Subcutaneous abdominal adipose tissue (tissue), 5 donors: ENCODE results near the gene IL5.
"Not testable (repeated sequence)": the region's sequence is repeated elsewhere in the genome, so short reads cannot be mapped to it uniquely, and the experiment has no call there.

ENCODE experiments used
- H3K27ac ChIP-seq: one replicate; pipeline ENCODE4 v1.7.0; 2013; ENCODE audit warnings: low read depth, mild to moderate bottlenecking, inconsistent platforms, low read length, moderate library complexity
- H3K27me3 ChIP-seq, 5 donors: one replicate each; pipeline ENCODE4 v1.7.0; 2013; ENCODE audit warnings: low read length in 5 of 5, inconsistent platforms in 1 of 5; ENCODE audit not compliant: control insufficient read depth in 5 of 5, insufficient read depth in 4 of 5
- H3K36me3 ChIP-seq, 5 donors: one replicate each; pipeline ENCODE4 v1.7.0; 2013; ENCODE audit warnings: low read length in 5 of 5; ENCODE audit not compliant: control insufficient read depth in 5 of 5, insufficient read depth in 5 of 5
- H3K4me1 ChIP-seq, 5 donors: one replicate each; pipeline ENCODE4 v1.7.0; 2013; ENCODE audit warnings: low read length in 5 of 5, mild to moderate bottlenecking in 3 of 5, moderate library complexity in 1 of 5; ENCODE audit not compliant: control insufficient read depth in 5 of 5, insufficient read depth in 5 of 5
- H3K4me3 ChIP-seq, 5 donors: one replicate each; pipeline ENCODE4 v1.7.0; 2013; ENCODE audit warnings: low read length in 5 of 5, low read depth in 1 of 5
- H3K9ac ChIP-seq, 5 donors: one replicate each; pipeline ENCODE4 v1.7.0; 2013; ENCODE audit warnings: low read length in 5 of 5, mild to moderate bottlenecking in 4 of 5, moderate library complexity in 3 of 5
- H3K9me3 ChIP-seq, 5 donors: one replicate each; pipeline ENCODE4 v1.7.0; 2013; ENCODE audit warnings: low read length in 5 of 5; ENCODE audit not compliant: control insufficient read depth in 5 of 5
- donor health status: healthy.
- donor health status: healthy.
- donor health status: healthy.
- donor health status: healthy.
- donor health status: healthy.

Gene IL5

DNA sequence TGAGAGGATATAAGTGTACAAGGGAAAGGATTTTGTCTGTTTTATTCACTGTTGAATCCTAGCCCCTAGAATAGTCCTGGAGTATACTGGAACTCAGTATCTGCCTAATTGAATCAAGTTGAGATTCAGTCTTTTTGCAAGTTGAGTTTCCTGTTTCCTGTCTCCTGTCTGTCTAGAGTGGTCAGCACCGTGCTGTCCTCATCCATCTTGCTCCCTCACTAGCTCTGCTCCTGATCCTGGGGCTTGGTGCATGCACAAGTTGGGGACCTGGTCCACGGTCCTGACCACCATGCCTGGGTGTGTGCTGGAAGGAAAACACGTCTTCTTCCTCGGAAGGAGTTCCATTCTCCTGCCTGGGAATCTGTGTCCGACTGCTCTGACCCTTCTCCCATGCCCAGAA lies 3.2 kb downstream of the IL5 start:
- H3K4me1 ChIP-seq: no peaks in the 10 kb centered on the region
- H3K4me3 ChIP-seq: no peak overlapping the region
- no peaks in the 10 kb centered on the region for H3K27me3 ChIP-seq
- no peak overlapping the region for H3K9ac ChIP-seq
- no peak overlapping the region for H3K27ac ChIP-seq
- H3K9me3 ChIP-seq: no peaks in the 10 kb centered on the region
- no peaks in the 10 kb centered on the region for H3K36me3 ChIP-seq

DNA sequence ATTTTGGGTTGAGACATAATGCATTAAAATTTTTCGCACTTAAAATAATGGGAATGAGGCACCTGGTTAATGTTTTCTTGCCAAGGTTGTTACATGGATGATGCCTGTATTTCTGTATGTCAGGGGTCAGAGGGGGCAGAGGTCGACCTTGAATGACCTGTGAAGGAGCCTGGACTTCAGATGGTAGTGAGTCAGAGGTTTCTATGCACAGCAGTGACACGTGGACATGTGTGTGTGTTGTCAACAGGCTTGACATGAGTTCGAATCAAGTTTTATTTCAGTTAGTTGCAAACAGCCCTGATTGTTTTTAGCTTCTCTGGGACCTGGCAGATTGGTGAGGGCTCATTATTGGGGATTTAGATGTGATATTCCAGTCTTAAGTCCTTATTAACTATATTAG lies 3.6 kb downstream of the IL5 start:
- H3K4me1 ChIP-seq: no peaks in the 10 kb centered on the region
- H3K27ac ChIP-seq: no peak overlapping the region
- H3K4me3 ChIP-seq: no peak overlapping the region
- H3K9ac ChIP-seq: no peak overlapping the region
- H3K9me3 ChIP-seq: no peaks in the 10 kb centered on the region
- H3K27me3 ChIP-seq: no peaks in the 10 kb centered on the region
- no peaks in the 10 kb centered on the region for H3K36me3 ChIP-seq

DNA sequence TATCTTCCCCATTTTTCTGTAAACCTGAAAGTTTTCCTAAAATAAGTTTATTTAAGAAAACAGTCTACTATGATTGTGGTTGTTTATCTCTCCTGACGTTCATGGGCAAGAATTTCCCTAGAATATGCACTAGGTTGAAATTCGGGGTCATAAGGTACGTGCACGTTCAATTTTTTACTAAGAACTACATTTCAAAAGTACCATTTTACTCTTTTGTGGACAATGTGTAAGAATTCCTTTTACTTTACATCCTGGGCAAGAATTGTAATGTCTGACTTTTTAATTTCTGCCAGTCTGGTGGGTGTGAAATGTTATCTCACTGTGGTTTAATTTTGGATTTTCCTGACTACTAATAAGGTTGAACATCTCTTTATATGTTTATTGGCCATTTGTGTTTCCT lies 12.4 kb downstream of the IL5 start:
- Histone ChIP-seq H3K36me3 (no peaks in the 10 kb centered on the region), H3K4me1 (peaks cover 0 to 7% (median 3%) of the 10 kb centered on the region in 5 donors), H3K4me3 (no peak overlapping the region), H3K9me3 (no peaks in the 10 kb centered on the region), H3K27me3 (no peaks in the 10 kb centered on the region), H3K27ac (no peak overlapping the region), H3K9ac (no peak overlapping the region)

DNA sequence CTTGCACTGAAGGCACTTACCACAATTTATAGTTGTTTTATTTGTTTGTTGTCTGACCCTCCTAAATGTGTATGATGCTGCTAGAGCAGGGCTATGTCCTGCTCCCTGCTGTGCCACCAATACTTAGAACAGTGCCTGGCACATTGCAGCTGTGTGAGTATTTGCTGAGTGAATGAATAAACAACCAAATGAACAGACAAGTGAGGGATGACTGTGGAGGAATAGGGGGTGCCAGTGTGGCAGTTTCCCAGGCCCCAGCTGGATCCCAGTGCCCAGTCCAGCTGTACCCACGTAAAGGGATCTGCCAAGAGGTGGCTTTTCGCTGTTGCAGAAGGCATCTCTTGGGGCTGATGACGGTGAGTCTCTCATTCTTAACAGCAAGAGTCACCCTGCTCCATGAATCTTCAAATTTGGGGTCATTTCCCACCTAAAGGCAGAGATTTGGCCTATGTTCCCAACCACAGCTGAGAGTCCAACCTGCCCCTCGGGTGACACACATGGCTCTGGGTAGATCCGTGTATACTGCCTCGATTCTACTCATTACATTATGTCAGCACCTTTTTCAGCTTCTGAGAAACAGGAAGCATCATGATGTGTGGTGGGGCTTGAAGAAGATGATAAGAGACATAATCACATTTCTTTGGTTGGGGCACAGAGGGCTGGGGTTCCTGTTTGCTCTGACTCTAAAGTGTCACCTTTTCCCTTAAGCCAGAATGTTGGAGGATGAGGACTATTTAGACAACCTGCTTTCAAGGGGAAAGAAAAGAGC lies 14.3 kb downstream of the IL5 start:
- Histone ChIP-seq H3K9ac (no peak overlapping the region), H3K27me3 (no peaks in the 10 kb centered on the region), H3K9me3 (no peaks in the 10 kb centered on the region), H3K27ac (no peak overlapping the region), H3K4me3 (no peak overlapping the region), H3K4me1 (peaks cover 0 to 7% (median 3%) of the 10 kb centered on the region in 5 donors), H3K36me3 (no peaks in the 10 kb centered on the region)

DNA sequence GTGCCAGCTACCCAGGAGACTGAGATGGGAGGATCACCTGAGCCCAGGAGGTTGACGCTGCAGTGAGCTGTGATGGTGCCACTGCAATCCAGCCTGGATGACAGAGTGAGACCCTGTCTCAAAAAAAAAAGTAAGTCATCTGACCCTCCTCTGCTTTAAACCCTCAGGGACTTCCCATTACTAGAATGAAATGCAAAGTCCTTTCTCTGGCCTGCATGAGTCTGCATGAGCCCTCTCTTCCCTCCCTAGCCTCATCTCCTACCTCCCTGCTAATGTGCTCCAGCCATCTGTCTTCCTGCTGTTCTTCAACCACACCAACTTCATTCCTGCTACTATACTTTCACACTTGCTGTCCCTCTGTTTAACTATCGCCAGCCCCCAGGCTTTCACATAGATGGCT lies 15.3 kb downstream of the IL5 start:
- H3K27me3 ChIP-seq: no peaks in the 10 kb centered on the region

DNA sequence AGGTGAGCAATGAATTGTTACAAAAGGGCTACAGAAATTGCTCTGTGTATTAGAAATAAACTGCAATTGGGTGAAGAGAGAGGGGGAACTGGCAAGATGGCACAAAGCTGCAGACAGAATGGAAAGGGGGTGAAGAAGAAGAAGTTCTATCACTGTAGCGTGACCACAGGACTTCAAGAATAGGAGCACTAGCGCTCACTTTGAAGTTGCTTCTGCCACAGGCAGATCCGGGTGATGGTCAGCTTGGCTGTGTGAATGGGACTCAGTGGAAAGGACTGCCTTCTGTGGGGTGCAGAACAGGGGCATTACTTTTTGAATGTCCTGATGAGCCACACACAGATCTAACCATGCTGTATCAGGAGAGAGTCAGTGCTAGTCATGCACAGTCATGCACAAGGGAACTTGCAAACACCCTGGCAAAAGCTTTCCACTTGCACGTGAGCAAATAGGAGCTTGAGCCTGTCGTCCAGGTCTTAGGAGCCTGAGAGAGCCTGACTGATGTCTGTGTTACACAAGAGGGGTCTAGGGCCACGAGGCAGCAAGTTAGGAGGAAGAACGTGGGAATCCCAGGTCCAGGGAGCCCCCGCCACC lies 16.3 kb downstream of the IL5 start:
- H3K4me1 ChIP-seq: peaks cover 0 to 7% (median 3%) of the 10 kb centered on the region in 5 donors
- no peaks in the 10 kb centered on the region for H3K27me3 ChIP-seq
- H3K4me3 ChIP-seq: no peak overlapping the region
- no peak overlapping the region for H3K9ac ChIP-seq
- H3K36me3 ChIP-seq: no peaks in the 10 kb centered on the region
- no peak overlapping the region for H3K27ac ChIP-seq
- H3K9me3 ChIP-seq: no peaks in the 10 kb centered on the region

More for the DNA sequence above, 15.3 kb downstream of the IL5 start:
- no peak overlapping the region for H3K4me3 ChIP-seq
- no peaks in the 10 kb centered on the region for H3K36me3 ChIP-seq
- H3K9ac ChIP-seq: no peak overlapping the region
- H3K27ac ChIP-seq: no peak overlapping the region
- H3K4me1 ChIP-seq: peaks cover 0 to 7% (median 3%) of the 10 kb centered on the region in 5 donors
- H3K9me3 ChIP-seq: no peaks in the 10 kb centered on the region

DNA sequence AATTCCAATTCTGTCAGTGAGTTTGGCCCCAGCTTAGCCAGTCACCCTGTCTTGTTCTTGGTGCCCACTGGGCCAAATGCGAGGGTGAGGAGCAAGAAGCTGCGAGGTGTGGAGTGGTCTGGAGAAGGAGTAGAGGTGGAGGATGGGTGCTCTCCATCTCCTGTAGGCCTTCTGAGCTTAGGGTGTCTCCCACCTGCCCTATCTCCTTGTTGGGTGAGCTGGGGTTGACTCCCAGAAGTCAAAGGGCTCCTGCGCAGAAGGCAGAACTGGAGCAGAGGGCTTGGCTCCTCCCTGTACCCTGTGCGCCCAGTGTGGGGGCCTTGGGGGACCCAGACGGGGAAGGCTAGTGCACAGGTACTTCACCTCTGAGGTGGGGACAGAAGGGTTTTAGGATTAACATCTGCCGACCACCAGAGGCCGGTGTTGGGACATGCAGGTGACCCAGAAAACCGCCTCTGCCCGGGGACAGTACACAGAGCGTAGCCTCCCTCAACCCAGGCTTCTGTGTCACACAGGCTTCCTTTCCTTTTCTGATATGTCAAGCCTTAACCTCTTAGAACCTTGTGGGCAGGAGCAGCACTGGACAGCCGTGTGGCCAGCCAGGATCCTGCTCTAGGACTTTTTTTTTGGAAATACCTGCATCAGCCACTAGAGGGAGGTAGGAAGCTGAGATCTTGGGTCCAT lies 16.9 kb downstream of the IL5 start:
- Histone ChIP-seq H3K9ac (no peak overlapping the region), H3K27me3 (no peaks in the 10 kb centered on the region), H3K9me3 (no peaks in the 10 kb centered on the region), H3K36me3 (no peaks in the 10 kb centered on the region), H3K4me1 (peaks cover 0 to 7% (median 3%) of the 10 kb centered on the region in 5 donors), H3K27ac (no peak overlapping the region), H3K4me3 (no peak overlapping the region)

DNA sequence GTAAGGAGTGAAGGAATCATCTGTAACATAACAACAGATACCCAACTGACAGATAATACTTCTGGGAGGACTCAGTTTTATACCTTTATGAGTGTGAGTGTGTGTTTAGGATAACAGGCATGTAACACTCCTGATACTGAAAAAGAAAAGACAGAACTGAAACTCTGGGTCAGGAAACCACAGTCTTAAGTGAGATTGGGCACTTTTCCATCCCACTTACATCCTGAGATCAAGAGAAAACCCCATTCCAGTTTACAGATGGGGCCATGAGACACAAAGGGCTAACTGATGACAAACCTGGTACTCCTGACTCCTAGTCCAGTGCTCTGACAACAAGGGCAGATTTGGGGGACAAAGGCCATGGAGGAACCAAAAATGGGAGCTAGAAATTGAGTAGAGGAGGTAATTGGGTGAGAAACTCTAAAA lies 18.0 kb downstream of the IL5 start:
- Histone ChIP-seq H3K27me3 (no peaks in the 10 kb centered on the region), H3K36me3 (no peaks in the 10 kb centered on the region), H3K4me1 (peaks cover 0 to 7% (median 3%) of the 10 kb centered on the region in 5 donors), H3K9me3 (peaks cover 0 to 2% (median 0%) of the 10 kb centered on the region in 5 donors), H3K4me3 (no peak overlapping the region), H3K27ac (no peak overlapping the region), H3K9ac (no peak overlapping the region)

DNA sequence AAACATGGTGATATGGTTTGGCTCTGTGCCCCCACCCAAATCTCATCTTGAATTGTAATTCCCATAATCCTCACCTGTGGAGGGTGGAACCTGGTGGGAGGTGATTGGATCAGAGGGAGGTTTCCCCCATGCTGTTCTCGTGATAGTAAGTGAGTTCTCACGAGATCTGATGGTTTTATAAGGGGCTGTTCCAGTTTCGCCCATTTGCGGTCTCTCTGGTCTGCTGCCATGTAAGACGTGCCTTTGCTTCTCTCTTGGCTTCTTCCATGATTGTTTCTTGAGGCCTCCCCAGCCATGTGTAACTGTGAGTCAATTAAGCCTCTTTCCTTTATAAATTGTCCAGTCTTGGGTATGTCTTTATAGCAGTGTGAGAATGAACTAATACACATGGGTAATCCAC lies 18.4 kb downstream of the IL5 start:
- H3K27me3 ChIP-seq, H3K4me1 ChIP-seq, H3K36me3 ChIP-seq: not testable (repeated sequence)

DNA sequence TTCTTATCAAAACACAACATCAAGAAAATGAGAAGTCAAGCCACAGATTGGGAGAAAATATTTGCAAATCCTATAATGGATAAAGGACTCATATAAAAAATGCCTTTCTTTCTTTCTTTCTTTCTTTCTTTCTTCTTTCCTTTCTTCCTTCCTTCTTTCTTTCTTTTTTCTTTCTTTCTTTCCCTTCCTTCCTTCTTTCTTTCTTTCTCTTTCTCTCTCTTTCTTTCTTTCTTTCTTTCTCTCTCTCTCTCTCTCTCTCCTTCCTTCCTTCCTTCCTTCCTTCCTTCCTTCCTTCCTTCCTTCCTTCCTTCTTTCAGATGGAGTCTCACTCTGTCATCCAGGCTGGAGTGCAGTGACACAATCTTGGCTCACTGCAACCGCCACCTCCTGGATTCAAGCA lies 21.3 kb downstream of the IL5 start:
- H3K4me1 ChIP-seq, H3K27ac ChIP-seq, H3K4me3 ChIP-seq: not testable (repeated sequence)

More for the DNA sequence above, 18.4 kb downstream of the IL5 start:
- H3K9me3 ChIP-seq, H3K27ac ChIP-seq, H3K4me3 ChIP-seq, H3K9ac ChIP-seq: not testable (repeated sequence)

More for the DNA sequence above, 21.3 kb downstream of the IL5 start:
- not testable (repeated sequence) for H3K9me3 ChIP-seq, H3K9ac ChIP-seq, H3K36me3 ChIP-seq, H3K27me3 ChIP-seq
